GM19193 (cell line): ENCODE measurements around the gene KCNK10.

ENCODE experiments used
- POLR2A ChIP-seq: IDR thresholded peaks from 4 replicates; pipeline ENCODE4 v1.6.1; 2011; ENCODE audit not compliant: insufficient read depth, insufficient read length; ENCODE audit errors: extremely low read depth

KCNK10 gene

GRCh38 chr14:88146881-88147649 lies 176.0 kb downstream of the KCNK10 start:
- no peak for TF ChIP-seq POLR2A

DNA sequence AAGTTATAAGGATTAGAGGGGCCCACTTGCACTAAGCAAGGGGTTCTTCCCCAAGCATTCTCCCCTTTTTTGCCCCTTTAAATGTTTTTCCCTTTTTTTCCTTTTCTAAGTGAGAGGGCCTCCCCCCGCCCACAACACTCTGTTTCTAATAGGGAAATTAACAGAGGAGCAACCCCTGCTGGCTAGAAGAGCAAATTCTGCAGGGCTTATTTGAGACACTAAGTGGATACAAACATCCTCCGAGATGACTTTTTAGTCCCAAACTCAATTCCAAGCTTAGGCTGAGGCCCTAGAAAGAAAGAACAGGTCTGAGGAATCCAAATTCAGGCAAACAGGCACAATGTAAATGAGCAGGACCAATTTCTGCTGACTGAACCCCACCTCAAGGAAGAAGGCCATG lies 179.3 kb downstream of the KCNK10 start:
- no peak for TF ChIP-seq POLR2A

DNA sequence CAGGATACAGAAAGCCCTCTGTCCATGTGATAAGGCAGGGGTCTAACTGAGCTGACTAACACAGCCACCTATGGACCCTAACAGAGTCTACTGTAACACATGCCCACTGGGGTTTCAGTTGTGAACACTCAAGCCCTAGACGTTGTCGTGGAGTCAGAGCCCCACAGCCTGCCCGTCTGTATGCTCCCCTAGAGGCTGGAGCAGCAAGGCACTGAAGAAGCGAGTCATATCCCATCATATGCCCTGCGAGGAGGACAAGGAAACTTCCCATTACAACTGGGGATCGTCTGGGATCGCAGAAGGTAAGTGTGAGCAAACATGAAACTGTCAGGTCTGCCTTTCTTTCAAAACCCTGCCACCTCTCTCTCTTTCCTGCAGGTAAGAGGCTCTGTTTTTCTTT lies 180.1 kb downstream of the KCNK10 start:
- TF ChIP-seq POLR2A: no peak

GRCh38 chr14:88140874-88141273 lies 182.2 kb downstream of the KCNK10 start:
- TF ChIP-seq POLR2A: no peak

DNA sequence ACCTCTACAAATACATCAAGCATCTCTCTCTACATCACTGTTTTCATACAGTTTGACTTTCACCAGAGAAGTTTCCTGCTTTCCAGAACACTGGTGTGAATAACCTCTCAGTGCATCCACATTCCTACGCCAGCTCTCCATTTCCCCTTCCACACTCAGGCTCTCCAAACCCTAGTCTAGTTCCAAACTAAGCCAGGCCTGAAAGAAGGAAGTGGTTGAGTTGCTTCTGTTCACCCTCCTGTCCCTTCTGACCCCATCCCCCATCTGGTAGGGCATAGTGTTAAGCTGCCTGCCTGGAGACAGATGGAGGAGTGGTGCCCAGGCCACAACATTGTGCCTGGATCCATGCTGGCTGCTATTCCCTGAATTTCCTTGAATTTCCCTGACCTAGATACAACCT lies 185.7 kb downstream of the KCNK10 start:
- no peak for TF ChIP-seq POLR2A
